GM18508 (cell line): ENCODE measurements around the gene NAA35.

Source experiments
- ATAC-seq: cut with Tn5 transposase; IDR thresholded peaks from one replicate; pipeline ENCODE4 v1.9.1; 2021; ENCODE audit warnings: moderate number of reproducible peaks; ENCODE audit not compliant: insufficient read depth, unreplicated experiment

Gene NAA35

GRCh38 chr9:86057491-86057890, 116.5 kb downstream of the NAA35 start:
- no peak for ATAC-seq

- no peak for ATAC-seq
These were observed 121.2 kb downstream of the NAA35 start for GRCh38 chr9:86061972-86062739.

GRCh38 chr9:86062845-86063693, 122.1 kb downstream of the NAA35 start:
- ATAC-seq, result no peak

- no peak for ATAC-seq
These were observed 123.3 kb downstream of the NAA35 start for GRCh38 chr9:86064220-86064619.

- no peak for ATAC-seq
These were observed 128.4 kb downstream of the NAA35 start for GRCh38 chr9:86069206-86069869.
